NCI-H2081 treated with DMSO at 0.1 percent for 48 hours (cell line): ENCODE results near the gene CCNL1.
A peak's percentile ranks its signal among the peaks of the same experiment; 100 is the strongest.

ENCODE experiments used
- DNase-seq: peaks from one replicate; lab custom pipeline; 2025; lab: John Stamatoyannopoulos, UW

Gene CCNL1

GRCh38 chr3:157145606-157146322 is 14.2 kb downstream of the CCNL1 start:
- DNase-seq, result no peak

- DNase-seq, result no peak
These were observed 17.6 kb downstream of the CCNL1 start for GRCh38 chr3:157142315-157142714.

DNA sequence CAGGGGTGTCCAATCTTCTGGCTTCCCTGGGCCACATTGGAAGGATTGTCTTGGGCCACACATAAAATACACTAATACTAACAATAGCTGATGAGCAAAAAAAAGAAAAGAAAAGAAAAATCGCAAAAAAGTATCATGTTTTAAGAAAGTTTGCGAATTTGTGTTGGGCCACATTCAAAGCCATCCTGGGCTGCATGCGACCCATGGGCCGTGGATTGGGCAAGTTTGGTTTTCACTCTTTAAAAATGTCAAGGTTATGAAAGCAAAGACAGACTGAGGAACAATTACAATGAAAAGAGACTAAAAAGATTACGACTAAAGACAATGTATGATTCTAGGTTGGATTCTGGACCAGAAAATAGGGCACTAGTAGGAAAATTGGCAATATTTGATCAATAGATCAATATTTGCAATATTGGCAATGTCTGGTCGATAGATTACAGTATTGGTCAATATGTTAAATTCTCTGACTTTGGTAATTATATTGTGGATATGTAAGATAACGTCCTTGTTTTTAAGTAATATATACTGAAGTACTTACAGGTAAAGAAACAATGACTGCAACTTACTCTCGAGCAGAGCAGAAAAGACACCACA is 19.9 kb downstream of the CCNL1 start:
- DNase-seq, result no peak

GRCh38 chr3:157136647-157137387 is 23.1 kb downstream of the CCNL1 start:
- DNase-seq, result no peak

GRCh38 chr3:157135671-157136396 is 24.1 kb downstream of the CCNL1 start:
- DNase-seq, result no peak

GRCh38 chr3:157134620-157135191 is 25.2 kb downstream of the CCNL1 start:
- no peak for DNase-seq

DNA sequence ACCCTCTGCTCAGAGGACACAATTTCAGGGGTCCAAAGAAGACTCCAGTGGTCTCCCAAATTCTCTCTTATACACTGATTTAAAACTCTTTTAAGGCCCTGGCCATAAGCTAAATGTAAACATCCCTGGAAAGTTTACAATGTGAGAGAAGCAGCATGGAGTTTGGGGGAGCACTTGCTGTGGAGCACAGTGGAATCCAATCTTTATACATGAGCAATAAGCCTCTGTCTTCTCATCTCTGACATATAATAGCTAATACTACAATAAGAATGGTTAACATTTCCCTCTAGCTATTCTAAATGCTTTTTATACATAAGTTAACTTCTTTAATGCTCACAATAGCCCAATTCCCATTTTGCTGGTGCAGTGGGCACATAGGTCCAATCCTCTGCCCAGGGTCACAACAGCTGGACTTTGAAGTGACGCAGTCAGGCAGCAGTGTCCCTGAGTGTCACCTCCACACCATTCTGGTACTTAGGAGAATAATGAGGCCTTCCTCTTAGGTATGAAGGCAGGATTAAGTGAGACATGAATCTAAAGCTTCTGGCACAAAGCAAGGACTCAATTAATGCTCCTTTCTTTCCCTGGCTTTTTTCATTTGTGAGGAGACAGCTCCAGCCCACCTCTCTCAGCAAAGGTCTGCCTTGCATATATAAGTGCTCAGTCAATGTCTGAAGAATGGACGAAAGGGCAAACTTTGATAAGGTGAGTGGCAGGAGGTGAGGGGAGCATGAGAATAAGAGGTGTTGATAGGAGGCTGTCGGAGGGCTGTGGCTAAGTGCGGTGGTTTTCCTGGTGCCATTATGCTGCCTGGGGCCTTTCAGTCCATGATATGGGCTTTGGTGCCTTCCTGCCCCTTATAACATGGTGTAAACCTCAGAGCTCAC is 26.3 kb downstream of the CCNL1 start:
- no peak for DNase-seq

DNA sequence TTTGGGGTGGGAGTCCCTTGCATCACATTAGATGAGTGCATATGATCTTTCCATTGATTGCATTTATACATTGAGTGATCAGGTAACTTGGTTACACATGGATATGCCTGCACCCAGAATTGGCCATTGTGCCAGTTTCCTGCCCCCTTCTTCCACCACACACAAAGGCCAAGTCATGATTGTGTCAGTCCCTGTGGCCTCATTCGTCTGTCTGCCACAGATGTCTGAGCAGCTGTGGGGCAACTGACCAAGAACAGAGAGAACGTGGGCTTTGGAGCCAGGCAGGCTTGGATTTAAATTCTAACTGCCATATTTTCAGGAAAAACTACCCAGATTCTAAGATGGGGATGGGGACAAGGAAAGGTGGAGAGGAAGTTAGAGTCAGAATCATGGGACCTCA is 27.0 kb downstream of the CCNL1 start:
- DNase-seq, result no peak

GRCh38 chr3:157132341-157132740 is 27.6 kb downstream of the CCNL1 start:
- no peak for DNase-seq

GRCh38 chr3:157131861-157132260 is 28.1 kb downstream of the CCNL1 start:
- DNase-seq, result no peak

- DNase-seq, result peak; percentile 24
These were observed 29.3 kb downstream of the CCNL1 start for GRCh38 chr3:157130467-157131251.

DNA sequence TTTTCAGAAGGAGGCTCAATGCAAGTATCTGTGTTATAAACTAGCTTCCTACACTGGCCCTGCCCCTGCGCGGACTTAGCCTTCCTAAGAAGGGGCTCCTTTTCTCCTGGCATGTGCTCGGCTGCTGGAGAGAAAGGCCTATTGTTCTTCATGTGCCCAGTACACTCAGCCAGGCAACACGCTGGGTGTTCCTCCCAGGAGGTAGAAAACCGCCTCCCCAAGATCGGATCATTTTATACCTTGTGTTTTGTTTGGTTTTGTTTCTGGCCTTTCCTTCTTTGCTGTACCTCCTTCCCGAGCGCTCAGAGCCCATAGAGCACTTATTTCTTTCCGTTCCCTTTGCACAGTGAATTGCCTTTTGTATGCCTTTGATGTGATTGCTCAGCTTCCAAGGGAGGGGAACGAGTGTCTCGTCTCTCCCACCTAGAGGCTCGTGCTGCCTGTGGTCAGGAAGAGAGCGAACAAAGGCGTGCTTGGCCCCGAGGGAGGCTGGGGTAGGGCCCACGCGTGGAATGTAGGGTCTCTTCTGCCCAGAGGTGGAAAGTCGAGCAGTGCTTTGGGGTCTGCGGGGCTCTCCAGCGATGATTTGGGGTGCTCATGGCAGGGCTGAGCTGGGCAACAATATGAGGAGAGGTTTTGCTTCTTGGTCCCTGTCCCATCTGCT is 30.0 kb downstream of the CCNL1 start:
- DNase-seq, result no peak

DNA sequence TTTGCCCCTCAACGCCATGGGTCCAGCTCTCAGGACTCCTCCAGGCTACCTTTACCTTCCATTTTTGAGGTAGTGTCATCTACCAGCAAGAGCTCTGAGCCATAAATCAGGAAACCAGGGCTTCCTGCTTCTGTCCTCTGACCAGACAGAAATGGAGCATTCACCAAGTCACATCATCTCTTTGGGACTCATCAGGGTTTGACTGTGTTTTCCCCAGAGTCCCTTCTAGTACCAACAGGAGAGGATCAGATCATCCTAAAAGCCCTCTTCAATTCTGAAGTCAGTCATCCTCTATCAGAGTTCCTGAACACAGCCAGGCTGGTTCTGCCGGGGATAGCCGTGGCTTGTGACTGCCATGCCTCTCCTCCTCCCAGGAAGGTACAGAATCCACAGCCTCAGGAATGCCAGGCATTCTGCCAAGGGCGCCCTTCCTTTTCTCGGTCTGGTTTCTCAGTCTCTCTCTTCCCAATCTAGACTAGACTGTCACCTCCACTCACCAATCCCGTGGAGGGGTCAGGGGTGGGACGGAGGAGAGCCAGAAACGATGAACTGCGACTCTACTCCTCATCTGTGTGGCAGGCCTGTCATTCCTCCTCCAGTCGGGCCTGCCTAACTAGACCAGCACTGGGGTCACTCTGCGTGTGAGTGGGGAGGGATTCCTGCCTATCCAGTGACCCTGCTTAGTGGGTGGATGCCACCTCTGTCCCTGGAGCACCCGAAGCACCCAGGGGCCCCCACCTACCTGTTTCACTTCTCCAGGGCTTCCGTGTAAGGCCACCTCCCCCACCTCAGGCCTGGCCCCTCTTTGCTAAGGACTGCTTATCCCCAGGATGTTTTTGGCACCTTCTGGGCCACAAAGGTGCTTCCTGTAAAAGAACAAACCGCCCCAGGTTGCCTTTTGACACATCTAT is 30.9 kb downstream of the CCNL1 start:
- no peak for DNase-seq

DNA sequence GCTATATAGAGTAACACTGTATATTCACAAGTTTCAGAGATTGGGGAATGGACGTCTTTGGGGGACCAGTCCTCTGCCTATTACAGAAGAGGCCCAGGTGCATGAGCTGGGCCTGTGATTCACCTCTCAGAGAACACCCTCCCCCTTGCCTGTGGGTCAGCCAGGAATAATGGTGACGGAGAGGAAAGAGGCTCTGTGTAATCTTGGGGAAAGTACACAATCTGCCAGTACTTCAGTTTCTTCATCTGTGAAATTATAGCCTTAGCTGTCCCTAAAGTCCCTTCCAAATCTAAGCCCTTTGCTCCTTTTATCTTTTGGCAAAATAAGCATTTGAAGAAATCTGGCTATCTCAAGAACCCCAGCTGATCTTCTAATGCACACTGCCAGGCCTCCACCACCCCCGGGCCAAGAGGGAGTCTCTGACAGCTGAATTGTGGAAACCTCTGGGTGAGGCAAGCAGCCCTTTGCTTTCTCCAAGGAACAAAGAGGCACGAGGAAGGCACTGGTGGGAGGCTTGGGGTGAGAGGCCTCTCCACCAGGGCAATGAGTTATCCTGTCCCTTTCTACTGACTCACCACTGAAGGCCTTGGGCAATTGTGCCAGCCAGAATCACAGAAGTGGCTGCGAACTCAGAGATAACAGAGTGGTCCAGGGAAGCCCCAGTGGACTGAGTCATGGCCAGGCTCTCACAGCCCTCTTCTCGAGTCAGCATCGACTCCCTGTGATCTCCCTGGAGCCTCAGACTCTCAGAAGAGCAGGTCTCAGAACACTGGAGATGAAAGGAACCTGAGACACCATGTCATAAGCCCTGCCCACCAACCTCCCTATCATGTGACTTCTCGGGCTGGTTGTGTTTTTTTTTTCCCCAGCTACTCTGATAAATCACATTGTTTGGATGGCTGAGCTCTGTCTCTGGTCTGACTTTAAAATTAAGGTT is 31.8 kb downstream of the CCNL1 start:
- DNase-seq, result no peak

GRCh38 chr3:157127268-157127667 is 32.7 kb downstream of the CCNL1 start:
- DNase-seq, result no peak

- DNase-seq, result no peak
These were observed 33.6 kb downstream of the CCNL1 start for GRCh38 chr3:157126365-157126764.

DNA sequence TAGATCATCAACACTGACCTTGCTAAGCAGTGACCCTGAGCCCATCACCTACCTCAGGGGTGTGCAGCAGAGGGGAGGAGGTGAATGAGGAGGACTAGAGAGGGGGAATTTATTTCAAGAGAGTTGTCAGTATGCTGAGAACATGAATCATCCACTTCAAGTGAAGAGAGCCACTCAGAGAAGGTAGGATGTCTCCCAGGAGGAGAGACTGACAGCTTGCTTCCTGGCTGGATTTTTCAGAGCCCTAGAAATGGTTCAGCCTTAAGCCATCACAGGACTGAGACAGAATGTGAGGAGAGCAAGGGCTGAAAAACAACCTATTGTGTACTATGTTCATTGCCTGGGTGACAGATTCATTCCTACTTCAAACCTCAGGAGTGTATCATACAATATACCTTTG is 34.8 kb downstream of the CCNL1 start:
- DNase-seq, result no peak

- no peak for DNase-seq
These were observed 36.3 kb downstream of the CCNL1 start for GRCh38 chr3:157123621-157124020.
